ENCODE results near the gene LPP.

LPP gene

DNA sequence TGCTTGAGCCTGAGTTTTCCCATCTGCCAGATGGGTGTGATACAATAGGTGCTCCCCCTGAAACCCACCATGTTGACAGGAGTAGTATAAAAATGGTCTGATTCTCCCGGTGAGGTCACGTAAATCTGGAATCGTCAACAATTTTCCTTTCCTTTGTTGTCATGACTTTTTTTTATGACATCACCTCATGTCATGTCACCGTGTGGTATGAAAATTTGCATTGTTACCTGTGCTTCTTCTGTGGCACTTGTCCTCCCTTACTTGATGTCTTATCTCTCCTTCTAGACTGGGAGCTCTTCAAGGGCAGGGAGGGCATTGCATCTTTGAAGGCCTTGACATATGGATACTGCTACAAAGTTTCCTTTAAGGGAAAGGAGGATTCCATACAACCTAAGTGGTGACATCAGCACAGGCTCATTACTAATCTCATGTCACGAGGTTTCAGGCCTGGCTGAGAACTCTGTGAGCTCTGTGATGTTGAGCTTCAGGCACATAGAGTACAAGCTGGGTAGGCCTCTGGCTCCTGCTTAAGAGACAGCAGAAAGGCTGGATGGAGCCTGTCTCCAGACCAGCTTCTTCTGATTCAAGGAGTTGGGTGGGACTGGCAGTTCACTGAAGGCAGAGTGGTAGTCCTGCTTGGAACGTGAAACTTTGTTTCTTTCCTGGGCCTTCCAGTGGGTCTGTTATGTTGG lies 66.3 kb downstream of the LPP start:
- no peak for DNase-seq (ENCODE audit: low read depth, low spot score)

DNA sequence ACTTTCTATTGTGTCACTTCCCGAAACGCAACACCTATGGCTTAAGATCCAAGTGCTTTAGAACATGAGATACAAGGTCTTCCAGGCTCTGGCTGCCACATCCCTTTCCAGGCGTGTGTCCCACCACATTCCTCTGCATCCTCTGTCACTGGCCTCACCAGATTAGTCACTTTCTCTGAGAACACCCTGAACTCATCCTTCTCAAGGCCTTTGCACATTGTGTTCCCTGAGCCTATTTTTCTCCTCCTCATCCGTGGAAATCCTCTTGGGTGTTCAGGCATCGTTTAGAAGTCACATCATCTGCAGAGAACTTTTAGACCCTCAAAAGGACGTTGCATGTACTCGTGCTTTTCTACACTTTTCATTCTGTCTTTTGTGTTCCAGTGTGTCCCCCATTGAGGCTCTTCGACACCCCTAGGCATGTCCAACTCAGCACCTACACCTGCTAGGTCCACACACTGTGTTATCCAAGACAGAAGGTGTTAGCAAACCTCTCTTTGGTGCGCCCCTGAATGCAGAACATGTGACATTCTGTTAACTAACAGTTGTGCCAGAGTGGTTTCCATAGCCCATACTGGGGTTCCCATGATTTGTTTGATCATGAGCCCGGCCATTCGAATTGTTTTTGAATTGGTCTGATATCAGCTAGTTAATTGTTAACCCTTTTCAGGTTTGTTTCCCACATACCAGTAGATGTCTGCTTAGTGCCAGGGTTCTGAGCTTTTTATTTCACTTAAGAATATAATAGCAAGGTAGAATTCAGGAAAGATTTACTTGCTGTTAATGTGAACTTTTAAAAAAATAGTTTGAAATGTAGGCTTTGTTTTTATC lies 67.2 kb downstream of the LPP start:
- DNase-seq (ENCODE audit: low read depth, low spot score): peak; percentile 48

DNA sequence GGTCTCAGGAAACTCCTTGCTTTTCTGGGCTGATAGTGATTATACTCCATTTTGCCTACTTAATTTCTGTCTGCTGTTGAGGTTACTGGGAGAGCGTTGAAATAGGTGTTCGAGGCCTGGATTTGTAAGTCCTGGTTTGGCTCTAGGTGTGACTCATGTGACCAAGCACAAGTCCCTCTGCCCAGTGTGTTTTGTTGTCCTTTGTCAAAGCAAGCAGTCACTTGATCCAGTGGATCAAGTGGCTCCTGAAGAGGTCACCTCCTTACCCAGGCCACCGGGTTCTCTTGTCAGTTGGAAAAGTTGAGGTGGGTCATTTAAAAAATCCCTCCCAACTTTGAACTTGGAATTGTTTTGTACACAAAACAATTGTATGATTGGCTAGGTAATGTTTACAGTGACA lies 70.0 kb downstream of the LPP start:
- no peak for DNase-seq (ENCODE audit: low read depth, low spot score)

DNA sequence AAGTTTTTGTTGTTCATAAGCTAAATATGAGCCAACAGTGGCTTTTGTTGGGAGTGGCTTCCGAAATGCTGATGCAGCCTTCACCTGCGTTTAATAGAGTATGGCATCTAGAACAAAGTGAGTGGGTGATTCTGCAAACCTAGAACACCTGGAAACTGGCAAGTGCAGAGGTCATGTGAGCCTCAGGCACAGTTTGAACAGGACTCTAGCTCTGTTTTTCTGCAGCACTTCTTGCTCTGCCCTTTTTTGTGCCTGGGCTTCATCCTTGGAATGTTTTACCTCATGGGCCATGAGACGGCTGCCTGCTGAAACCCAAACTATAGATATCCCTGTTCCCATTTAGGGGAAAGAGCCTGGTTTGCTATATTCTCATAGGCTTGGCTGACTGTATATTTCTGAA lies 73.5 kb downstream of the LPP start:
- no peak for DNase-seq (ENCODE audit: low read depth, low spot score)

DNA sequence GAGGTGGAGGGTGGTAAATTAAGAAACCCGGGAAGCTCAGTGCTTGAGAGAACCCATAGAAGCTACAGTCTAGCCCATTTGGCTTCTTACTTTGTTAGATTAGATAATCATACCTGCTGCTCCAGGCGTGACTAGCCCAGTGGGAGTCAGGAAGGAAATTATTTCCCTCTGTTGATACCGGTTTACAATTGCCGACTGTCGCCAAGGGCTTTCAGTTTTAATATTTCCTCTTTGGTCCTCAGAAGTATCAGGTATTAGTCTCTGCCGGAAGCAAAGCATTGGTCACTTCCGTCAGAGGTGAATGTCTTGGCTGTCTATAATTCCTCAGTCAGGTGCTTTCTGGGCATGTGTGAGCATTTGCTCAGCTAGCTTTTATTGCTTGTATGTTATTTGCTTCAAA lies 75.2 kb downstream of the LPP start:
- no peak for DNase-seq (ENCODE audit: low read depth, low spot score)

DNA sequence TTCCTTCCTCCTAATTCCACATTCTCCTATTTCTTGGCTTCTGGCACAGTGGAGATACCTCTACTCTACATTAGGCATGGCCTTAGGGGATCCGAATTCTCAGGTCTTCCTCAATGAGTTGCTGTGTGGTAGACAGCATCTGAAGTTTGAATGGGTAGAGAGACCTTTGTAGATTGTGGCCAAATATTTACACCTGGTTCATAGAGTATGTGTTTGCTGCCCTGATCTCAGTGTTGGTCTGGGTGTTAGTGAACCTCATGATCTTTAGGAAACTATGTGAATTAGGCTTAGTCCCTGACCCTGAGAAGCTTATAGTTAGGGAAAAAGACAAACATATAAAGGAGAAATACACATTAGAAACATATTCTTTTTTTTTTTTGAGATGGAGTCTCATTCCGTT lies 75.8 kb downstream of the LPP start:
- DNase-seq (ENCODE audit: low read depth, low spot score): no peak

DNA sequence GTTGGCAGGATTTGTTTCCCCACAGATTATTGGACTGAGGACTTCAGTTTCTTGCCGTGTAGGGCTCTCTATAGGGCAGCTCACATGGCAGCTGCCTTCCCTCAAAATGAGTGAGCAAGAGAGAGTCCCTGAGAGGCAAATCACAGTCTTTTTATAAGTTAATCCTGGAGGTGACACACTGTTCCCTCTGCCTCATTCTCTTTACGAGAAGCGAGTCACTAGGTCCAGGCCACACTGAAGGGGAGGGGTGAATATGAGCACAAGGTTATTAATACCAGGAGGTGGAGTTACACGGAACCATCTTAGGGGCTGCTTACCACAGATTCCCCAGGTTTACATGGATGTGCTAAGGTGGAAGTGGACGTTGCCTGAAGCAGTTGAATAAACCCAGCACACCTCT lies 77.0 kb downstream of the LPP start:
- peak; percentile 24 for DNase-seq (ENCODE audit: low read depth, low spot score)

DNA sequence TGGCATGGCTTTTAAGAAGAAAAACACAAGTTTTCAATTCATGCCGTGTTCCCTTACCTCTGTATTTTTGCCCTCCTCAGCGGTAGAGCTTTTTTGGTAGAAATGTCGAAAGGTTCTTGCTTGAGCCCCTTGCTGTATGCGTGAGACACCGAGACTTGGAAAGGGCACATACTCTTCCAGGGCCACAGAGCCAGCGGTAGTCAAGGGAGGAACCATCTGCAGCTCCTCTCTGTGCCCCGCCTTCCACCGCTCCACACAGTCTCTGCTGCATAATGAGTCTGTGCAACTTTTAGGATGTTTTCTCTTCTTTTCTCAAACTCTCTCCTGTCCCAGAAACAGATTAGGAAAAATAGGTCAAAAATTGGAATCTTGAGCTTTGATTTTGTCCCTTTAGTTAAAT lies 77.5 kb downstream of the LPP start:
- DNase-seq (ENCODE audit: low read depth, low spot score): no peak

DNA sequence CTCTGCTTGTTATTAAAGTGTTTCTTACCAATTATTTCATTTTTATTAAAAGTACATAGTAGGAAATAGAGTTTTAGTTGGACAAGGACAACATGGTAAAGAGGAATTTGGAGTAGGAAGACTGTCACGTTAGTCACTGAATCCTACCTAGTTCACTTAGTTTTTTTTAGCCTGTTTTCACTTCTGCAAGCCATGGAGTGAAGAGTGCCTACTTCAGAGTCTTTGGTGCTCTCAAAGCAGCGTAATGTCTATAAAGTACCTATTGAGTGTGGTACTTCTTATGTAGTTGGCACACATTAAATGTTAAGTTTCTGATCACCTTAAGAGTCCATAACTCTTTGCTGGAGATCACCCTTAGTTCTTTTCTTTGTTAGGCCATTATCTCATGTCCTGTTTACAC lies 78.7 kb downstream of the LPP start:
- no peak for DNase-seq (ENCODE audit: low read depth, low spot score)

DNA sequence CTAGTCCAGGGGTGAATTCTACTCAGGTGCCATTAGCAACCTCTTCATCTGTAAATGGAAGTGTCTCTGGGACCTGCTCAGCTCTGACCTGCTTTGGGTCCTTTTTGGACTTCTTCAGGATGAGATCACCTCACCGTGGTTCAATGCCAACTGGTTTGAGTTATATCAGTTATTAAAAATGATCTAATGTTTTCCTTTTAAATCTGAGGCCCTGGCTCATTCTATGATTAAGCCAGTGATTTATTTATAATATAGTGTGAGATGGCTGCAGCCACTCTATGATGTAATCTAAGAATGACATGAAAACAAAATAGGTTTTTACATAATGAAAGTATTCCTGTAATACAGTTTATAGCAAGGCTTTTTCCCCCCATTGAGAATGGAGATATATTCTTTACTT lies 79.4 kb downstream of the LPP start:
- DNase-seq (ENCODE audit: low read depth, low spot score): no peak

DNA sequence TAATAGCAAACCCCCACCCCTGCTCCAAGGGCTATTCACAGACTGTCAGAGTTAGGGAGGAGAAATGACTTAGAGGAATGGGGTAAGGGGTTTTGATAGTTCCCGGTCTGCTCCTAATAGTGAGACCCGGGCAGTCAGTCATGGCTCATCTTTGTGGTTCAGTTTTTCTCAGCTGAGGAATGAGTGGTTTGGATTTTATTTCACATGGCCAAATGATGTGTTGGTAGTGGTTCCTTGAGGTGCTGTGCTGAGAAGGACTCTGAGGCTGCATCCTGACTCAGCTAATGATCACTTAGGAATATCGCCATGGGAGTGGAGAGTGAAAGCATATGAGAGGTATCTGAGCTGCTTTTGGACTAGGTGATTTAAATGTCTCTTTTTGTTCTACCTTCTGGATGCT lies 80.2 kb downstream of the LPP start:
- peak; percentile 47 for DNase-seq (ENCODE audit: low read depth, low spot score)

DNA sequence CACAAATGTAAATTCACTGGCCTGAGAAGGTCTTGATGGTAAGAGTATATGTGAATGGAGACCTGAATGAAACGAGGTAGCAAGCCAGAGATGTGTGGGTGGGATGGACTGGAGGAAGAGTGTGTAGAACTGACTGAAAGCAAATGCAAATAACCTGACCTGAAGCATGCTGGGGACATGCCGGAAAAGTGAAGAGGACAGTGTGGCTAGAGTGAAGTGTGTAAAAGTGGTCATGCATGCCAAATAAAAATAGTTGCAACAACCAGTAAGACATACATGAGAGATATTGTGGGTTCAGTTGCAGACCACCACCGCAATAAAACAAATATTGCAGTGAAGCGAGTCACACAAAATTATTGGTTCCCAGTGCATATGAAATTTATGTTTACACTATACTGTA lies 82.3 kb downstream of the LPP start:
- DNase-seq (ENCODE audit: low read depth, low spot score): no peak

DNA sequence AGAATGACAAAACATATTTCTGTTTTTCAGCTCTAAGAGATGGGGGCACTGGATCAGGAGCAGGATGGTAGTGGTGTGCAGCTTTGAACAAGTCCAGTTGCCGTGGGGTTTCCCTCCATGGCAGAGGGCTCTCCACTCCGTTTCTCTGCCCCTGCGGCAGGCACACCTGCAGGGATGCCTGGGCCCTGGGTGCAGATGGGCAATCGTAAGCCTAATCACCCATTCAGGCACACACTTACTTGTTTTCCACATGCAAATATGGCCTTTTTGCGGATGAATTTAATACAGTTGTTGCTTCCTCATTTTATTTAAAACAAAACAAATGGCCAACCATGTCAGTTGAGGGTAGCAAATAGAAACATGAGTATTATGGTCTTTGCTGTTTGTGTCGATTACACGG lies 85.1 kb downstream of the LPP start:
- no peak for DNase-seq (ENCODE audit: low read depth, low spot score)

DNA sequence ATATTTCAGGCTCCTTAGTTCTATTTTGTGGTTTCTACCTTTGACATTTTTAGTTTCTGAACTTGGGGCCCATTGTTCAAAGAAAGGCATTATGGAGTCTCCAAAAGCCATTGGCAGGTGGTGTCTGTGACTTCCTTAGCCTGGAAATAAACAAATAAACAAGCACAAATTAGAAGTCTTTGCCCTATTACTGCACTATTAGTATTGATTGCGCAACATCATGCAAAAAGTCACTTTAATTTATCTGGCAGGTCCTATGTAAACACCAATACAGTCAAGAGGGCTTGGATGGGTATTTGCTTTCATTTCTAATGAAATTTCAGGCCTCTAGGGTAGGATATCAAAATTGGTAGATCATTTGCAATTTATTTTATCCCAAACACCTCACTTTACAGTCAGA lies 85.6 kb downstream of the LPP start:
- DNase-seq (ENCODE audit: low read depth, low spot score): no peak

DNA sequence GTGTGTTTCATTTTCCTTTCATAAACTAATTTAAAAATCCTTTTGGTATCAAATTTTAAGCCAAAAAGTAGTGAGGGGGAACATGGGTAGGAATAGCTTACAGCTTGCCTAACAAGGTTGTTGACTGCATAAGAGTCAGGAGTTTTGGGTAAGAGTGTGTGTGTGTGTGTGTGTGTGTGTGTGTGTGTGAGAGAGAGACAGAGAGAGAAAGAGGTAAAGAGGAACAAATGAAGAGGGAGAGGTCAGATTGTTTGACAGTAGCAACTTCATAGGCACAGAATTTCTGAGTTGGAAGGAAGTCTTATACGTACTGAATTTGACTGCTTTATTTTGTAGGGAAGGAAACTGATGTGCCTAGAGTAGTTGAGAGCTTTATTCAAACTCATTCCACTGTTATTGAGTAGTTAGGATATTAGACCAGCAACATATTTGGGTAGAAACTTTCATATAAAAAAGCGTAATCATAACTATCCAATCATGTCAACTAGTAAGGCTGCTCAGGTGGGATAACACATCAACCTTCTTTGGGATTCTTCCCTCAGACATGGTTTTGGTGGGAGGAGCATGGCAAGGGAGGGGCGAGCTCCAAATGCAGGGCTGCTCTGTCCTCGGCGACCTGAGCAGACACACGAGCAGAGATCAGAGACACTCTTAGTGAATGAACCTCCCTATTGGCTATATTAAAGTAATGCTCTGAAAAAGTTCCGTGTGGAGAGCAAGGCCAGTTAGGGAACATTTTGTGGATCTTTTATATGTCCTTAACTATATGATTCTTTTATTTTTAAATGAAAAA lies 86.4 kb downstream of the LPP start:
- no peak for DNase-seq (ENCODE audit: low read depth, low spot score)

DNA sequence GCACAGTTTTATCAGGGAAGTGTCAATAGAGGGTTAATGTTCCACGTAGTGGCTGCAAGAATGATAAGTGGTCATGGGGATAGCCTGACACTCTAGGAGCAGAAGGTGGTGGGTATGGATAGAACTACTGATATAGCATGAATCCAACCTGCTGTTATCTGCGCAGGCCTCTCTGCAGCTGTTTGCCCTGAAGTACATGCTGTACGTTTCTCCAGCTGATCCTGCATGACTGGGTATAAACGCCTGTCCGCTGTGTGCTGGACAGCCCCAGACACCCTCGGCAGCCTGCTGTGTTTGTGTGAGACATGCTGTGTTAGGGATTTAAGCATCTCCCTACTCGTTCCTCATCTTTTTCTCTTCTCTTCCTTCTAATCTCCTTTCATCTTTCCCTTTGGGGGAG lies 87.1 kb downstream of the LPP start:
- DNase-seq (ENCODE audit: low read depth, low spot score): no peak

DNA sequence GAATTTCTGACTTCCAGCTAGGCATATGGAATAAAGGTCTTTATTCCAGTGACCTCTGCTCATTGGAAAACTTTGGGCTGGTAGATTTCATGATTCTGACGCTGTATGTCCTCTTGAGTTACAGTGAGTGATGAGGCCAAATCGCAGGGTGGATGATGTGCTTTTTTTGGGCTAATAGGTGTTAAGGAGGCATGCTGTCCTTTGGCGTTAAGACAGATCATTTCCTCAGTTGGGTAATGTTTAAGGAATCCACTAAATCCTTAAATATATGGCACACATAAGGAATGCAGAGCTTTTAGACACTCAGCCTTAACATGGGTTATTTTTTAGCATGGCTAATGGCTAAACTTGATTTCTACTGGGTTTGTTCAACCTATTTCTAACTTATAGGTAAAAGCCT lies 87.9 kb downstream of the LPP start:
- no peak for DNase-seq (ENCODE audit: low read depth, low spot score)

DNA sequence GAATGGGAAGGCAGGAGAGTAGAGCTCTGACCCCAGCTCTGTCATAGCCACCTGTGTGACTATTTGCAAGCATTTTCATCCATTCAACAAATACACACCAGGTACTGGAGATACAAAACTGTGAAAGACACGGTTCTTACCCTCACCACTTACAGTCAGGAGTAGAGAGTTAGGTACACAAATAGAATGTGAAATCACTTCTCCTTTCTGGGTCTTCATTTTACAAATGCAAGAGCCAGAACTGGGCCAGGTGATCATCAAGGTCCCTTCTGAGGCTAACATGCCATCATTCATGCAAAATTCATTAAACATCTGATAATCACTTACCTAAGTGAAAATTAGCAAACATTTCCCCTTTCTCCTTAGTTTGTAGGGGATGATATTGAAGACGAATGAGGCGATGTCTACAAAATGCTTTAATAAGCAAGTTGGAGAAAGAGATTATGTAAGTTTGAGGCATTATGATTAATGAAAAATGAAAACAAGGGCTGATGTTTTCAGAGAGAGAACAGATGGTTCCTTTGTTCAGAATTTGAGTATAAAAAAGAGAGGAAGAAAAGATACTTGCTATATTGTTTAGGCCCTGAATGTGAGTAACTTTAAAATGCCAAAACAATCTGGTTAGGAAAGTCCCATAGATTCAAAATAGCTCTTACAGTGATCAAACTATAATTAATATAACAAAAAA lies 88.6 kb downstream of the LPP start:
- DNase-seq (ENCODE audit: low read depth, low spot score): no peak

DNA sequence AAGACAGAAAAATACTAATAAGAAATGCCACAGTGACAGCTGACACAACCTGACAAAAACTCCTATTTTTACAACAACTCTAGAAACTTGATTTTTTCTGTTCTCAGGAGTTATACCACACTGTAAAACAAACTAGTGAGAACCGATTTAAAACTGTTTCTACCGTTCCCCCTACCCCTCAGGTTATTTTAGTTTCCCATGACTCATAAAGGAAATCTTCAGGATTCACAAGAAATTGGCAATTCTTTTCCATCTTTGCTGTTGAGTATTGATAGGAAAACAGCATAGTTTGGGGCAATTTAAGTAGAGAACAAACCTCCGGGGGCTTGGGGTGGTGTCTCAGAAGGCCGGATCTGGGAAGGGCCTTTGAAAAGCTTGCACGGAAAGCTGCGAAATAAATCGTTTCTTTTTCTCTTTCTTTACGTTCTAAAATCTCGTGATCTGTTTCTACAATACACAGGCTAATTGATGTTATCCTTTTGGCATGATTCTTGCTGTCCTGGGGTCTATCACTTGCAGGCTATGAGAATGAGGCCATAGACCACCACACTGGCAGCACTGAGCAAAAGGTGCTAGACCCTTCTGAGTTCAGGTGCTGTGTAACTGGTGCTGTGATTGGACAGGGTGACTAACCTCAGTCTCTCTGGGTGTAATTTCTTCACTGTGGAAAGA lies 89.3 kb downstream of the LPP start:
- no peak for DNase-seq (ENCODE audit: low read depth, low spot score)

DNA sequence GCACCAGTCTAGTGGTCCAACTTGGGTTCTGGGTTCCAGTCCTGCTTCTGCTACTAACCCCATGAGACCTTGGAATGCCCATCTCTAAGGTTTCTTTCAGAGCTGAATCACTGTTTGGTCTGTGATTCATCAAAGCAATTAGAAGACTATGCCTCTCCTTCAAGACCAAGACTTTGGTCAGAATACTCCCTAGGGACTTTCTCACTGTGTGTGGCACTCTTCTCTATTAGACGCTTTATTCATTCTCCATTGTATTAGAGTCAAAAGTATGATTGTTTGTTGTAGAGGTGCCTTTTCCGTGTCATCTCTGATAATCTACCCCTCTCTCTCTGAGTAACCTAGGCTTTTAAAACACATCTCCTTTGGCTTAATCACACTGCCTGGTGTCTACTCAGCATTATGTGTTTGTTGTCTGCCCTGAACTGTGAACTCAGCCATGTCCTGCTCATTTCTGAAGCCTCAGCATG lies 90.5 kb downstream of the LPP start:
- DNase-seq (ENCODE audit: low read depth, low spot score): peak; percentile 60

DNA sequence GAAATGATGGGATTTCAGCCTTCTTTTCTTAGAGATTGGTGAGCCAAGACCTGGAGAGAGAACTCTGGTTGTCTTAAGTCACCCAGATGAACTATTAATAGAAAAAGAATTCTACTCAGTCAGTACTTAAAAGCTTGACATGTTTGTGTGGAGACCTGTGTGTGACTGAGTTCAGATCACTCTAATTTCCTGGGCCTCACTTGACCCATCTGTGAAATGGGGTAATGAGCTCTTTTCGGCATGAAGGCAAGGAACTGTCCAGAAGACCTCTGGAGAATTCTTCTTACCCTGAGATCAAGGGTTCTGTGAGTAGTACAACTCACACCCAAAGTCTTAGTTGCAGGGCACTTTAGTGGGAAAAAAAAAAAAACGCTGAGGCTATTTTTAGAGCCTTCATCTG lies 92.9 kb downstream of the LPP start:
- no peak for DNase-seq (ENCODE audit: low read depth, low spot score)

Measured in astrocyte of the hippocampus (primary cell).